SIG-M5 treated with dmso at 0.1 percent for 504 hours (cell line): Measurements from ENCODE around the gene ADISSP.

Experiments used
- DNase-seq: peaks from one replicate; lab custom pipeline; 2025; ENCODE audit not compliant: unreplicated experiment; lab: John Stamatoyannopoulos, UW

Gene ADISSP

GRCh38 chr20:3755814-3756480 lies 11.6 kb downstream of the ADISSP start:
- DNase-seq = no peak

GRCh38 chr20:3755269-3755668 lies 12.3 kb downstream of the ADISSP start:
- DNase-seq = no peak

- no peak for DNase-seq
Measured at GRCh38 chr20:3754276-3754630, 13.3 kb downstream of the ADISSP start.

DNA sequence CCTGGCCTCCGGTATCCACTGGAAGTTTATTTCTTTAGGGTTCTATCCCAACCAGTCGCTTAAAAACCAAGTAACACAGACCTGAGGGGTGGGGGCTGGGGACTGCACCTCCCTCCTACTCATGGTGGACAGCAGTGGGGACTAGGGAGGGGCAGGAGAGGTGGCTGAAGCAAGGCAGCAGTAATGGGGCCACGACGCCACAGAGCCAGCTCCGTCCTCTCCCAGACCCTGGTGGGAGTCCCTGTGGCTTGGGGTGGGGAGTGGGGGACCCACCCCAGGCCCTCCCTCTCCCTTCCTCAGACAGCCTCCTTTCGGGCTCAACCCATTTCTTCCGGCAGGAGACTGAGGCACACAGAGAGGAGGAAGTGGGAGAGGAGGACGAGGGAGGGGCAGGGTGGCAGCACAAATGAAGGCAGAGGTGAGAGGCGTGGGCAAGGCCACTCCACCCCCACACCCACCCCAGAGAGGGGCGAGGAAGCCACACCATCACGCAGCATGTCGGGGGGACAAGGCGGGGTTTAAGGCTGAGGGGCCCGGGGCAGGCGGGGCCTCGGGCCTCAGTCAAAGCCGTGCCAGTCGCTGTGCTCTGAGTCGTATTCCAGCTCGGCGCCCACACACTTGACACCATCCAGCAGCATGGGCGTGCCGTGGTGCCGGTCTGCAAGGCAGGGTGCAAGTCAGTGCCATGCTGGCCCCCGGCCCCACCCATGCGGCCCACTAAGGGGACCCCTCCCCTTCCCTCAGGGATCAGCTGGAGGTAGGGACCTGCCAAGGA lies 13.9 kb downstream of the ADISSP start:
- DNase-seq = no peak

- DNase-seq = peak; percentile 69
Measured at GRCh38 chr20:3753098-3753497, 14.5 kb downstream of the ADISSP start.

GRCh38 chr20:3752386-3752759 lies 15.2 kb downstream of the ADISSP start:
- no peak for DNase-seq

- no peak for DNase-seq
Measured at GRCh38 chr20:3751675-3752385, 15.7 kb downstream of the ADISSP start.

GRCh38 chr20:3751305-3751674 lies 16.3 kb downstream of the ADISSP start:
- DNase-seq = no peak

DNA sequence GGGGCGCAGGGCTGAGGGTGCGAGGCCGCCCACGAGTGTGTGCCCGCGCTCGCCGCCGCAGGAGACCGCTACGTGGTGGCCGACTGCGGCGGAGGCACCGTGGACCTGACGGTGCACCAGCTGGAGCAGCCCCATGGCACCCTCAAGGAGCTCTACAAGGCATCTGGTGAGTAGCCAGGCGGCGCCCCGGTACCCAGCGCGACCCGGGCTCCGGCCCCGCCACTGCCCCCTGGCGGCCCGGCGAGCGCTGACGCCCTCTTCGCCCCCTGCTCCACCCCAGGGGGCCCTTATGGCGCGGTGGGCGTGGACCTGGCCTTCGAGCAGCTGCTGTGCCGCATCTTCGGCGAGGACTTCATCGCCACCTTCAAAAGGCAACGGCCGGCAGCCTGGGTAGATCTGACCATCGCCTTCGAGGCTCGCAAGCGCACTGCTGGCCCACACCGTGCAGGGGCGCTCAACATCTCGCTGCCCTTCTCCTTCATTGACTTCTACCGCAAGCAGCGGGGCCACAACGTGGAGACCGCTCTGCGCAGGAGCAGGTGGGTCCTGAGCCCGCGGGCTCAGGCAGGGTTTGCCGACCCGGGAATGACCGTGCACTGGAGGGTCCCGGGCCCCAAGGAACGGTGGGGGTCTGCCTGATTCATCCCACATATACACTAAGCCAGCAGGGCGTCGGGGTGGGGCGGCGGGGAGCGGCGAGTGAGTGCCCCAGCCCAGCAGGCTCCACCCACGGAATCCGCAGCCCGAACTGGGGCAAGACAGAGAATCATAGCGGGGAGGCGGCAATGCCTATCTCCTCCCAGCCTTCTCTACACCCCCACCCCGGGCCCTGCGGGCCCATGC lies 17.6 kb downstream of the ADISSP start:
- no peak for DNase-seq

DNA sequence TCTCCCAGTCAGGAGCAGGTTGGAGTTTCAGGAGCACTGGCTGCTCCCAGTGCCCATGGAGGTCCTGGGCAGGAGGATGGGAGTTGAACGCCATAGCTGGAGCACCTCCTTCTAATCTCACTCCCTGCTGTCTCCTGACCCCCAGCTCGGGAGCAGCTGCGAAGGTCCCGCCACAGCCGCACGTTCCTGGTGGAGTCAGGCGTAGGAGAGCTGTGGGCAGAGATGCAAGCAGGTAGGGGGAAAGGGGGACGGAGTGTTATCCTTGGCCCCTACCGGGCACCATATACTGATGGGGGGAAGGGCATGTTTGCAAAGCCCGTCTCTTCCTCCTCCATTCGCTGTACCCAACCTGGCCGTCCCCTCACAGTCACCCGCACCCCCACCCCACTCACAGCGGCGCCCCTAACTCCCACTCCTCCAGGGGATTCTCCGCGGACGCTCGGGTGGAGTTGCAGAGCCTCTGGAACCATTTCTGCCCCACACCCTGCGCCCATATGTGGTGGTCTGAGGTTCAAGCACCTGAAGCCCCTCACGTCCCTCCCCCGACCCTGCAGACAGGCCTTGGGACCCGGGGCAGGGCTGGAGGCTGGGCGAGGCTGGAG lies 18.4 kb downstream of the ADISSP start:
- DNase-seq = no peak

DNA sequence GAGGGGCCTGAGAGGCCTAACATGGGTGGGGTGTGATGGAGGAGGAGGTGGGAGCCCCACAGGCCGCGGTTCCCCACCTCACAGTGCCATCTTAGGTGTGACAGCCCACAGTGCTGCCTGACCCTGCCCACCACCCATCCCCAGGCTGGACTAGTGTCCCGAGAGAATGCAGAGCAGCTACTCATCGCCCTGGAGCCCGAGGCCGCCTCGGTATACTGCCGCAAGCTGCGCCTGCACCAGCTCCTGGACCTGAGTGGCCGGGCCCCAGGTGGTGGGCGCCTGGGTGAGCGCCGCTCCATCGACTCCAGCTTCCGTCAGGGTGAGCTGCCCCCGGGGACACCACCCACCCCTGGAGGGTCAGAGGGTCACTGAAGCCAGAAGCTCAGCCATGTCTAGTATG lies 19.5 kb downstream of the ADISSP start:
- DNase-seq = no peak

DNA sequence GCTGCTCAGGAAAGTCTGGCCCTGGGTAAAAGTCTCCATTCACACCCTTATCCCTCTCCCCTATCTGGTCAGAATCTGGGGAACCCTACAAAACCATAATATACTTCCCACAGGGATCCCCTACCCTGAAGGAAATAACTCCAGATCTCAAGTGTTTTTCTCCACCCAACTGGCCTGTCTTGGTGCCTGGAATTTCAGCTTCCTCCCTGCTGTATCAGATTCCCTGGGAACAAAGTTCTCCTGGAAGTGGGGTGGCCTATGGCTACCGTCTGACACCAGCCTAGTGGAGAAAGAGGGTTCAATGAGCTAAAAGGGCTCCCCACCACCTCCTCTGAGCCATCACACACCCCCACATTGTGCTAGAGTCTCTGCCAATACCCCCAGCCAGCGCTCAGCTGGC lies 20.1 kb downstream of the ADISSP start:
- DNase-seq = no peak

DNA sequence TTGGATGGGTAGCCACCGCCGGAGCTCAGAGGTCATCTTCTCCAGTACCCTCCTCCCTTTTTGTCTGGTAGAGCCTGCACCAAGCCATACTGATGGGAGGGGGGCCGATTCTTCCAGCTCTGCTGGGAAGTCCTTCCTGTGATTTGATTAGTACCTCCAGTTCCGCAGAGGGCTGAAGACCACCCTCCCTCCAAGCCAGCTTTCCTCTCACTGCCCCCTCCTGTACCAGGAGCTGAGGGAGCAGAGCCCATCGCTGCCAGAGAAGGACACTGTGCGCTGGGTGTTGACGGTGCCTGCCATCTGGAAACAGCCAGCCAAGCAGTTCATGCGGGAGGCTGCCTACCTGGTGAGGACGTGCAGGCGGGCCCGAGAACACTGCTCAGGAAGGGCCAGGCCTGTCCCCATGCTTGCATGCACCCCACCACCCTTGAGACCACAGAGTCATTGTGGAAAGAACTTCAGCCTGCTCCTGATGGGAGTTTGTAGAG lies 21.8 kb downstream of the ADISSP start:
- DNase-seq = no peak

DNA sequence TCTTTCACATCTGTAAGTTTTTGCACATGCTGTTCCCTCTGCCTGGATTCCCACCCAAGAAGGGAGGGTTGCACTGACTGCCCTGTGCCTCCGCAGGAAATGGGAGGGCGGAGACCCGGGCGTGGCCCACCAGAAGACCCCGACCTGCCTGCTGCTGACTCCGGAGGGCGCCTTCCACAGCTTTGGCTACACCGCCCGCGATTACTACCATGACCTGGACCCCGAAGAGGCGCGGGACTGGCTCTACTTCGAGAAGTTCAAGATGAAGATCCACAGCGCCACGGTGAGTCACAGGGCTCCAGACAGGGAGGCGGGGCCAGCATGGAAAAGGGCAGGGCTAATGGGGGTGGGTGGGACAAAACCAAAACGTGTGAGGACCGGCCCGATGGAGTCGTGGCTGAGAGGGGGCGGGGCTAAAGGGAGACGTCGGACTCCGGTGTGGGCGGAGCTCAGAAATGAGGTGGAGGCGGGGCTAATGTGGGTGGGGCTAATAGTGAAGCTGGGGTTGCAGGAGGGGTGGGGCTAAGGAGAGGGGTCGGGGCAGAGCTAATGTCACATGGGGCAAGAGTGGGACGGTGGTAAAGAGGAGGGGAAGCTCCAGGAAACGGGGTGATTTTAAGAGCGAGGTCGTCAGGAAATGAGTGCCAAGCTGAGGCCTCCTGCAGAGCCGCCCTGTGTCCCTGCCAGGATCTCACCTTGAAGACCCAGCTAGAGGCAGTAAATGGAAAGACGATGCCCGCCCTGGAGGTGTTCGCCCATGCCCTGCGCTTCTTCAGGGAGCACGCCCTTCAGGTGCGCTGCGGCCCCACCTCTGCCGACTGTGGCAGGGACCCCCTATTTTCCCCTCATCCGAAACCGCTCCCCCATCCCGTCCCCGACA lies 22.5 kb downstream of the ADISSP start:
- DNase-seq = peak; percentile 69

DNA sequence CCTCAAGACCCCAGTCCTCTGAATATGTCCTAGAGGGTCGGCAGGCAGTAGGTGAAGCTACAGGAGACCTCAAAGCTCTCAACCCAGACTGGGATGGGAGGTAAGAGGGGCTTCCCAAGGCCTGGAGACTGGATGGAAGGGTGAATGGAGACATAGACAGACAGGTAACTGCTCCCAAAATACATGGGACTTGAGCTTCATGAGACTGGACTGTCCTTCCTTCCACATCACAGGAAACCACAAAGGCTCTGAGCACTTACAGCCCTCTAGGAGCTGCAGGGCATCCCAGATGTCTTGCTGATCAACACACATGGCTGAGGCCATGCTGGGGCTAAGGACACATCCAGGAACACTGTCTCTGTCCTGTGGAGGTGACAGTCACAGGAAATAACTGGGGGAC lies 23.5 kb downstream of the ADISSP start:
- no peak for DNase-seq

DNA sequence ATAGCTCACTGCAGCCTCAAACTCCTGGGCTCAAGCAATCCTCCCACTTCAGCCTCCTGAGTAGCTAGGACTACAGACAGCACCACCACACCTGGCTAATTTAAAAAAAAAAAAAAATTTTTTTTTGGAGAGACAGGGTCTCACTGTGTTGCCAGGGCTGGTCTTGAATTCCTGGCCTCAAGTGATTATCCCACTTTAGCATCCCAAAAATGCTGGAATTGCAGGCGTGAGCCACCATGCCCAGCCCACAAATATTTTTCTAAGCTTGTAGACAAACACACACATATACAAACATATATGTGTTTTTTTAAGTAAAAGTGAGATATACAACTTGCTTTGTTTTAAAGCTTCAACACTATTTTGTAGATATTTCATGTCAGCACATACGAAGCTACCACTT lies 24.3 kb downstream of the ADISSP start:
- DNase-seq = no peak

DNA sequence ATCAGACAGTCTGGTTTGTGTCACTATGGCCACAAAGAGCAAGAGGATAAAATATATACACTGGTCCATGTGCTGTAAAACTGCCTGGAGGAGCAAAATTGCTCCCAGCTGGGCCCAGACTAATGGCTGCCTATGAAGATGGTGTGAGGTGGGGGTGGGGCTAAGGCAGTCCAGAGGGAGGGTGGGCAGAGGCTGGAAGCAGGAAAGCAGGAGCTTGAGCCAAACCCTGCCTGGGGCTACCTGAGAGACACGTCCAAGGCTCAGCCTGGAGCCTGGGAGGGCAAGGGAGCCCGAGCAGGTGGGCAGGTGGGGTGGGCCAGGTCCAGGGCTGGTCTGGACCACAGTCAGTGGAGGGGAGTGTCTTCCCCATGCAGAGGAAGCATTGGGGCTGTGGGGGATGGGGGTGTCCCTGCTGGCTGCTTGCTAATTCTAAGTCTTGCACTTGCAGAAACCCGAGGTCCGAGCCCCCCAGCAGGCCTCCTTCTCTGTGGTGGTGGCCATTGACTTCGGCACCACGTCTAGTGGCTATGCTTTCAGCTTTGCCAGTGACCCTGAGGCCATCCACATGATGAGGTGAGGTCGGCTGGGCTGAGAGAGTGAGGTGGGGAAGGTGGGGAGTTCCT lies 25.6 kb downstream of the ADISSP start:
- no peak for DNase-seq

GRCh38 chr20:3740615-3741301 lies 26.8 kb downstream of the ADISSP start:
- DNase-seq = no peak

GRCh38 chr20:3739926-3740451 lies 27.6 kb downstream of the ADISSP start:
- no peak for DNase-seq
